Astrocyte (in vitro differentiated cells and primary cell): ENCODE results near the gene PCARE.

Experiments used
- EZH2 ChIP-seq: IDR thresholded peaks from 2 replicates; pipeline ENCODE4 v1.6.1; 2012; ENCODE audit warnings: mild to moderate bottlenecking, low read length, inconsistent platforms; ENCODE audit not compliant: insufficient read depth
- TF ChIP-seq, protein P1 (sequence below): IDR thresholded peaks from 2 replicates; pipeline ENCODE4 v1.5.1; 2011; ENCODE audit warnings: low read depth, mild to moderate bottlenecking, inconsistent platforms, low read length, moderate library complexity; ENCODE audit not compliant: insufficient read depth

GRCh38 chr2:29064346-29064715, 10.0 kb downstream of the PCARE start:
- no peak for TF ChIP-seq EZH2
- TF ChIP-seq, protein P1, sequence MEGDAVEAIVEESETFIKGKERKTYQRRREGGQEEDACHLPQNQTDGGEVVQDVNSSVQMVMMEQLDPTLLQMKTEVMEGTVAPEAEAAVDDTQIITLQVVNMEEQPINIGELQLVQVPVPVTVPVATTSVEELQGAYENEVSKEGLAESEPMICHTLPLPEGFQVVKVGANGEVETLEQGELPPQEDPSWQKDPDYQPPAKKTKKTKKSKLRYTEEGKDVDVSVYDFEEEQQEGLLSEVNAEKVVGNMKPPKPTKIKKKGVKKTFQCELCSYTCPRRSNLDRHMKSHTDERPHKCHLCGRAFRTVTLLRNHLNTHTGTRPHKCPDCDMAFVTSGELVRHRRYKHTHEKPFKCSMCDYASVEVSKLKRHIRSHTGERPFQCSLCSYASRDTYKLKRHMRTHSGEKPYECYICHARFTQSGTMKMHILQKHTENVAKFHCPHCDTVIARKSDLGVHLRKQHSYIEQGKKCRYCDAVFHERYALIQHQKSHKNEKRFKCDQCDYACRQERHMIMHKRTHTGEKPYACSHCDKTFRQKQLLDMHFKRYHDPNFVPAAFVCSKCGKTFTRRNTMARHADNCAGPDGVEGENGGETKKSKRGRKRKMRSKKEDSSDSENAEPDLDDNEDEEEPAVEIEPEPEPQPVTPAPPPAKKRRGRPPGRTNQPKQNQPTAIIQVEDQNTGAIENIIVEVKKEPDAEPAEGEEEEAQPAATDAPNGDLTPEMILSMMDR: no peak
